Choroid plexus epithelial cell (primary cell): ENCODE data around the gene NOL4L.

Experiments used
- DNase-seq: peaks from one replicate; pipeline ENCODE4 v3.0.0-alpha.2; 2010; ENCODE audit warnings: low read depth
- H3K4me3 ChIP-seq: 2 replicates; pipeline ENCODE4 v1.5.1; 2011; ENCODE audit warnings: low read depth, mild to moderate bottlenecking, control low read depth, low read length, moderate library complexity
- TF ChIP-seq, protein P1 (sequence below): conservative IDR thresholded peaks from 2 replicates; pipeline ENCODE4 v1.5.1; 2011; ENCODE audit warnings: low read depth, mild to moderate bottlenecking, control low read depth, inconsistent platforms, low read length, moderate library complexity

NOL4L gene

GRCh38 chr20:32522776-32523612 lies 62.1 kb downstream of the NOL4L start:
- DNase-seq = no peak

DNA sequence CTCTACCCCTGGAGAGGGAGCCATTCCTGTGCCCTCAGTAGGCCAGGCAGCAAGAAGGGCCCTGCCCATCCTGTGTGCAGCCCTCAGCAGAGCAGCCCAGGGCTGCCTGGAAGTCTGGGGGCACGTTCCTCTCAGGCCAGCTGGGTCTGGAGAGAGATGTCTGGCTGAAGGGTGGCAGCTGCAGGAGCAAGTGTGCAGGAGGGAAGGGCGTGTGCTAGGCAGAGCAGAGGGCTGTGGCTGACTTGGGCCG lies 62.7 kb downstream of the NOL4L start:
- DNase-seq = no peak
- TF ChIP-seq, protein P1, sequence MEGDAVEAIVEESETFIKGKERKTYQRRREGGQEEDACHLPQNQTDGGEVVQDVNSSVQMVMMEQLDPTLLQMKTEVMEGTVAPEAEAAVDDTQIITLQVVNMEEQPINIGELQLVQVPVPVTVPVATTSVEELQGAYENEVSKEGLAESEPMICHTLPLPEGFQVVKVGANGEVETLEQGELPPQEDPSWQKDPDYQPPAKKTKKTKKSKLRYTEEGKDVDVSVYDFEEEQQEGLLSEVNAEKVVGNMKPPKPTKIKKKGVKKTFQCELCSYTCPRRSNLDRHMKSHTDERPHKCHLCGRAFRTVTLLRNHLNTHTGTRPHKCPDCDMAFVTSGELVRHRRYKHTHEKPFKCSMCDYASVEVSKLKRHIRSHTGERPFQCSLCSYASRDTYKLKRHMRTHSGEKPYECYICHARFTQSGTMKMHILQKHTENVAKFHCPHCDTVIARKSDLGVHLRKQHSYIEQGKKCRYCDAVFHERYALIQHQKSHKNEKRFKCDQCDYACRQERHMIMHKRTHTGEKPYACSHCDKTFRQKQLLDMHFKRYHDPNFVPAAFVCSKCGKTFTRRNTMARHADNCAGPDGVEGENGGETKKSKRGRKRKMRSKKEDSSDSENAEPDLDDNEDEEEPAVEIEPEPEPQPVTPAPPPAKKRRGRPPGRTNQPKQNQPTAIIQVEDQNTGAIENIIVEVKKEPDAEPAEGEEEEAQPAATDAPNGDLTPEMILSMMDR = no peak
- no peak overlapping the region for H3K4me3 ChIP-seq

More at GRCh38 chr20:32522776-32523612, 62.1 kb downstream of the NOL4L start:
- TF ChIP-seq, protein P1 = no peak
- no peak overlapping the region for H3K4me3 ChIP-seq

DNA sequence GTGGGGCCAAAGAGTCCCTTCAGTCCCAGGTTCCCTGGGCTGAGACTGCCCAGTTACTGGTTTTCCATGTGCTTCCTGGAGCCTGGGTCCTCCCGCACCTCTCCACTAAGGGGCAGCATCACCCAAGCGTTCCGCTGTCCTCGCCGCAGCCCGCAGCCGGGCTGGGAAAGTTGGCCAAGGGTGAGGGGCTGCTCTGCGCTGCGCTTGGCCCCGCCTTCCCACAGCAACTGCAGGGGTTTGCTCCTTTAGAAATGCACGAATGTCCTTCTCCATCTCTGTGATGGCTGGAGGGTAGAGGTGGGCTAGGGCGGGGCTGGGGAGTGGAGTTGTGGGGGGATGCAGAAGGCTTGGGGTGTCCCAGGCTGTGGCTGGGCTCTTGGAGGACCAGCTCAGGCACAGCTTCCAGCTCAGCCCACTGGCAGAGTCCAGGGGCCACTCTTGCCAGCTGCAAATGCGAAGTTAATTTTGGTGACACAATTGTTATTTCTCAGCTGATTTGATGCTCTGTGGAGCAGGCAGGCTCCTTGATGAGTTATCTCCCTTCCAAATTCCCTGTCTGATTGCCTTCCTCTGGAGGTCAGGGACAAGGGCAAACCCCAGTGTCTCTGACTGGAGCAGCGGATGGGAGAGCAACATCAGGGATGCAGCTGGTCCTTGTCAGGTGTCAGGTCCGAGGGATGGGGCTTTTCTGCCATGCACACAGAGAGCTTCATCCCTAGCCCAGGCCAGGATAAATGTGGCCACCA lies 63.2 kb downstream of the NOL4L start:
- H3K4me3 ChIP-seq = no peak overlapping the region
- TF ChIP-seq, protein P1 = peak; percentile 93
- DNase-seq = peak; percentile 72

GRCh38 chr20:32520927-32521203 lies 64.3 kb downstream of the NOL4L start:
- TF ChIP-seq, protein P1 = no peak
- DNase-seq = no peak
- H3K4me3 ChIP-seq = no peak overlapping the region

- no peak overlapping the region for H3K4me3 ChIP-seq
- no peak for DNase-seq
- TF ChIP-seq, protein P1 = no peak
Measured at GRCh38 chr20:32519381-32519730, 65.8 kb downstream of the NOL4L start.

DNA sequence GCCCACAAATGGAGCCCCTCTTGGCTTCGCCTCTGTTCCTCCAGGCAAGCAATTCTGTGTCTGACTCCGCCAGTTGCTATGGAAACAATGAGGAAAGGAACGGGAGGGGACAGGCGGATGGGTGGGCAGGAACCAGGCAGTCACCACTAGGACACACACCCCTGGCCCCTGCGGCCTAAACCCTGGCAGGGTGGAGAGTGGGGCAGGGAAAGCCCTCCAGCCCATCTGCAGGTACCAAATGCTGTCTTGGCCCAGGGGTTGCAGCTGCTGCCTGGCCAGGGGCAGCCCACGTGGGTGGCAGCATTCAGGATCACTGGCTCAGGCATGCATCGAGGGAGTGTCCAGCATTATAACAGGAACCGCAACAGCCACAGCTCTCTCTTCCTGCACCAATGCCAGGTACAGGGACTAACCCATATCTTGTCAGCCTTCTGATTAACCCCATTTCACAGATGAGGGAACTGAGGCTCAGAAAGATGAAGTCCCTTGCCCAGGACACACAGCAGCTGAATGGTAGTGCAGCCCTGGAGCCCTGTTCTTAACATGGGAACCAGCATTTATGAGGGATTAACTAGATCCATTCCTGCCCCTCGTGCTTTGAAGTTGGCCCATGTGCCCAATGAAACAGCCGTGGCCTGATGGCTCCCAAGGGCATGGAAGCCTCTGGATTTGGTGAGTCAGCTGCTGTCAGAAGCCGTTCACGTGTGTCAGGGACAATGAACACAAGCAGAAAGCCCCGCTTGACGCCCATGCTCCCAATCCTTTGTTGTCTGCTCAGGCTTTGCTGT lies 66.3 kb downstream of the NOL4L start:
- H3K4me3 ChIP-seq = no peak overlapping the region
- TF ChIP-seq, protein P1 = no peak
- DNase-seq = no peak
